ENCODE measurements around the gene ANKRD36C.
"Not testable (repeated sequence)": the region's sequence is repeated elsewhere in the genome, so short reads cannot be mapped to it uniquely, and the experiment has no call there.

Gene ANKRD36C

DNA sequence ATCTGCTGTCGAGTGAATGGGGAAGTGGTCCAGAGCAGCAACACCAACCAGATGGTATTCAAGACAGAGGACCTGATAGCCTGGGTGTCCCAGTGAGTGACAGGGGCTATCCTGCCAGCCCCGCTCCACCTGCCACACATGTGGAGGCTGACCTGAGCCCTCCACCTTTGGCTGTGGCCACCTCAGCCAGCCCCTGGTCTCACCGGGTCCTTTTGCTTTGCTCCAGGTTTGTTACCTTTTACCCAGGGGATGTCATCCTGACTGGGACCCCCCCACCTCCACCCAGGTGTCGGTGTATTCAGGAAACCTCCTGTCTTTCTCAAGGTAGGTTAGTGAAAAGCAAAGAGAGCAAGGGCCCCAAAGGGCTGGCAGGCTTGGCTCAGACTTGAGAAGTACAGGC lies 29.5 kb upstream of the ANKRD36C start:
- H3K9me3 ChIP-seq (ENCODE audit: insufficient read depth, low read depth, low read length); H3K27me3 ChIP-seq (ENCODE audit: insufficient read depth, low read length); H3K27ac ChIP-seq (ENCODE audit: low read depth, low read length); H3K4me1 ChIP-seq (ENCODE audit: insufficient read depth, low read length); H3K4me3 ChIP-seq (ENCODE audit: low read length); H3K36me3 ChIP-seq (ENCODE audit: insufficient read depth, low read length); H3K9ac ChIP-seq (ENCODE audit: low read depth, low read length): not testable (repeated sequence)
- WGBS, result 96% methylated on average over 4 of the region's 4 CpGs

DNA sequence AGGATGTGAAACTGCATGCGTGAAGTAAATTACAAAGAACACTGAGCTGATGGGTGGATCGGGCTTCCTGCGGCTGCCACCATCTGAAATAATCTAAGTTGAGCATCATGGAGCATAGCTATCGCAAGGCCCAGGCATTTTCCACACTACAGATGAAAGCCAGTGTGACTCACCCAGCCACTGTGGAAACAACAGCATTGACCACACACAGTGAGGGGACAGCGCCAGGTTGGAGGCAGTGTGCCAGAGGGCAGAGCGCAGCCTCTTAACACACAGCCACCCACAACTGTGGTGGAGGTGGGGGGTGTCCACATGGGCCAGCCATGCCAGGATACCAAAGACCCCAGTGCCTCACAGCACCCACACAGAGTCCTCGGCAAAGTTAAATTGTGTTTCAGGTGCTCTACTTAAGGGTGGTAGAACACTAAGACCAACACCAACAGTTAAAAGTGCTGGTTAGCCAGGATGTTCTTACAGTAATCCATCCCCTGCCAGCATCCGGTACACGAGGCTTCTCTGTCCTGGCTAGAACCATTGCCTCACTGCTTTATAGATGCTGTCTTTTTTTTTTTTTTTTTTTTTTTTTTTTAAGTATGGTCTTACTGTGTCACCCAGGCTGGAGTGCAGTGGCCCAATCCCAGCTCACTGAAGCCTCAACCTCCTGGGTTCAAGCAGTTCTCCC lies 28.4 kb upstream of the ANKRD36C start:
- 90% methylated on average over 3 of the region's 9 CpGs for WGBS
- not testable (repeated sequence) for H3K27ac ChIP-seq (ENCODE audit: low read depth, low read length); H3K9me3 ChIP-seq (ENCODE audit: insufficient read depth, low read depth, low read length); H3K9ac ChIP-seq (ENCODE audit: low read depth, low read length); H3K36me3 ChIP-seq (ENCODE audit: insufficient read depth, low read length); H3K27me3 ChIP-seq (ENCODE audit: insufficient read depth, low read length); H3K4me3 ChIP-seq (ENCODE audit: low read length); H3K4me1 ChIP-seq (ENCODE audit: insufficient read depth, low read length)

DNA sequence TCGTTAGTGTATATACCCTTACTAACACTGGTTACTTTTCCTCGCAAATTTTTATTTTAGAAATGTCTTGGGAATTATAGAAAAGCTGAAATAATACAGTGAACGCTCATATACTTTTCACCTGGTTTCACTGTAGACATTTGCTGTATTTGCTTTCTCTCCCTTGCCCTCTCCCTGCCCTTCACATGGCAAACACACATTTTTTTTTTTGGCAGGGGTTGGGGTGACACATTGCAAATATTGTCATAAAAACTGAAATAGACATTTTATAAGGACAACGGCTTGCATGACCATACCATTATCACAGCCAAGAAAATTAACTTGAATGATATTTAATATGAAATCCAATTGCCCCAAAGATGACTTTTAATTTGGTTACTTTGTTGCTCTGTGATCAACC lies 24.7 kb upstream of the ANKRD36C start:
- H3K27ac ChIP-seq (ENCODE audit: low read depth, low read length); H3K9ac ChIP-seq (ENCODE audit: low read depth, low read length); H3K4me1 ChIP-seq (ENCODE audit: insufficient read depth, low read length); H3K9me3 ChIP-seq (ENCODE audit: insufficient read depth, low read depth, low read length); H3K36me3 ChIP-seq (ENCODE audit: insufficient read depth, low read length); H3K27me3 ChIP-seq (ENCODE audit: insufficient read depth, low read length); H3K4me3 ChIP-seq (ENCODE audit: low read length): not testable (repeated sequence)
- WGBS, result no CpG with 5 or more reads among the region's 4 CpGs

DNA sequence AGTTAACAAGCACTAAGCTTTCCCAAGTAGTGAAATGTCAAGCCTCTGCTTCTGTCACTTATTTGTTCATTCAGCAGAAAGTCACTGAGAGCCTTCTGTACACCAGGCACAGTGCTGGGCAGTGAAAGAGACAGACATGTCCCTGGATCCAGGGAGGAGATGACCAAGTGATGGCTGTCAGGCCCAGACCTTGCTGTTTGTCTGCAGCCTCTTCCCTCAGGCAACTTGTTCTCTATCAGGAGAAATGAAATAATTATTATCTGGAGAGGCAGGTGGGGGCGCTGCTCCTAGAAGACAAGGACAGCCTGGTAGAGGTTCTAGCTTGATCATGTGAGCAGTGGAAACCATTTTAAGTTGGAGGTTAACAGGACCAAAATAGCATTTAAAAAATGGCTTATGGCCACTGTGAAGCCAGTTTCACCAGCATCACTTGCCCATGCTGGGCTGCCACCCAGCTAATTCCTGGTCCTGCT lies 21.2 kb upstream of the ANKRD36C start:
- not testable (repeated sequence) for H3K4me3 ChIP-seq (ENCODE audit: low read length); H3K9ac ChIP-seq (ENCODE audit: low read depth, low read length); H3K9me3 ChIP-seq (ENCODE audit: insufficient read depth, low read depth, low read length); H3K4me1 ChIP-seq (ENCODE audit: insufficient read depth, low read length); H3K36me3 ChIP-seq (ENCODE audit: insufficient read depth, low read length); H3K27me3 ChIP-seq (ENCODE audit: insufficient read depth, low read length); H3K27ac ChIP-seq (ENCODE audit: low read depth, low read length)
- 74% methylated on average over 1 of the region's 1 CpG for WGBS

DNA sequence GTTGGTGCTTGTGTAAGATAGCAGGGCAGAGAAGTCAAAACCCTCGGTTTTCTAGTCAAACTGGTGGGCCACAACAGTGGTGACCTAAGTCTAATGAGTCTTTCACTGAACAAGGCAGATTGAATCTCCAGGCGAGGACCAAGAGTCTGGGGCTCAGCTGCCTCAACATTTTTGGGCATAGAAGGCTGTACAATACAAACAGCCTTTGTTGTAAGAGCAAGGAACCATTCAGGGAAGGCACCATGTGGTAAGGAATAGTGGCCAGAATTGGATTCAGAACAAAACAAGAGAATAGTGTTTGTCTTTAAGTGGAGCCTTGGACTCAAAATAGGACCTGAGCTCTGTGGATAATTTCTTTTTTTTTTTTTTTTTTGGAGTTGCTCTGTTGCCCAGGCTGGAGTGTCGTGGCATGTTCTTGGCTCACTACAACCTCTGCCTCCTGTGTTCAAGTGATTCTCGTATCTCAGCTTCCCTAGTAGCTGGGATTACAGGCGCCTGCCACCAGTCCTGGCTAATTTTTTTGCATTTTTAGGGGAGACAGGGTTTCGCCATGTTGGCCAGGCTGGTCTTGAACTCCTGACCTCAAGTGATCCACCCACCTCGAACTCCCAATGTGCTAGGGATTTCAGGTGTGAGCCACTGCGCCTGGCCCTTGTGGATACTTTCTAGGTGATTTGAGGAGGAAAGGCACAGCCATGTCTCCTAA lies 20.6 kb upstream of the ANKRD36C start:
- 93% methylated on average over 8 of the region's 8 CpGs for WGBS
- not testable (repeated sequence) for H3K27ac ChIP-seq (ENCODE audit: low read depth, low read length); H3K27me3 ChIP-seq (ENCODE audit: insufficient read depth, low read length); H3K4me1 ChIP-seq (ENCODE audit: insufficient read depth, low read length); H3K9ac ChIP-seq (ENCODE audit: low read depth, low read length); H3K9me3 ChIP-seq (ENCODE audit: insufficient read depth, low read depth, low read length); H3K4me3 ChIP-seq (ENCODE audit: low read length); H3K36me3 ChIP-seq (ENCODE audit: insufficient read depth, low read length)

DNA sequence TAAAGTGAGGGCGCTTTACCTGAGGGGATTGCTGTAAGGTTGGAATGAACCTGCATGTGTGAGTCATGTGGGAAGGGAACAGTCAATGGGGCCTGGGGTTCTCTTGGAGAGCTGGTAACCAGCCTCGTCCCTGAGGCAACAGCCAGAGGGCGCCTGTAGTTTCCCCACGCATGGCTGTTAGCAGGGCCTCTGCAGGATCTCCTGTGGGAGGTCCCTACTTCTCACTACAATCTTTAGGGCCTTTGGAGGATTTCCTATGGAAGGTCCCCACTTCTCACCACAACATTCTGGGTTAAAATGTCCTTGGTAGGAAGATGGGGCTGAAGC lies 19.5 kb upstream of the ANKRD36C start:
- not testable (repeated sequence) for H3K9me3 ChIP-seq (ENCODE audit: insufficient read depth, low read depth, low read length); H3K4me1 ChIP-seq (ENCODE audit: insufficient read depth, low read length); H3K27ac ChIP-seq (ENCODE audit: low read depth, low read length); H3K27me3 ChIP-seq (ENCODE audit: insufficient read depth, low read length); H3K9ac ChIP-seq (ENCODE audit: low read depth, low read length); H3K36me3 ChIP-seq (ENCODE audit: insufficient read depth, low read length)
- peak overlapping the region; percentile 50 for H3K4me3 ChIP-seq (ENCODE audit: low read length)
- 25% methylated on average over 4 of the region's 4 CpGs for WGBS

DNA sequence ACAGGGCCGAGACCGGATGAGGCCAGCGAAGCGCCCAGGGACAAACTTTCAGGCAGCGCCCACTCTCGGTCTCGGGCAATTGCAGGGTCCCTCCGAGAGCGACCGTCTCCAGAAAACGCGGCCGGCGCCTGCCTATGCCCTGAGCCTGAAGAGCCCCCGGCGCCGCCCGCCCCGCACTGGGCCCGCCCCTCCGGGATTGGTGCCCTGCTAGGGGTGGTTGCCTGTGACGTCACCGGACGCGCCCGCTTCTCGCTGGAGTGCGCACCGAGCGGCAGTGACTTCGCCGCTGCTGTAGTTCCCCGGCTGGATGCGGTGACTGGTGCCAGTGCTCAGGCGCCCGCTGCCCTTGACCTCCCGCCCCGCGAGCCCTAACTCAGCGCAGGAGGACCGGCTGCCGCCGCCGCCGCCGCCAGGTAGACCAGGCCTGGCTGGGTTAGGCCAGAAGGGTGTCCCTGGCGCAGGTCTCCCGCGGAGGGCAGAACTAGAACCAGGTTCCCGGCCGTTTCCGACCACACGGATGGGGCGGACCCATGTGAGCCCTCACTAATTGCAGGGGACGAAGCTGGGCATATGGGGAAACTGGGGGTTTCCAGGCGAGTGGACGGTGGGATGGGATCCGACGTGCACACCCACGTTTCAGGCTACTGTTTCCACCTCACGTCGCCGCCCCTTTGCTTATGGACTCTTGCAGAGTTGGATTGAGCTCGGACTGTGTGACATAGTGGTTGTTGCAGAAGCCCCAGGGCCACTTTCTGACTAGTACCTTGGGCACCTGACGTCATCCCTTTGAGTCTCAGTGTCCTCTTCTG lies 18.9 kb upstream of the ANKRD36C start:
- H3K4me1 ChIP-seq (ENCODE audit: insufficient read depth, low read length); H3K27me3 ChIP-seq (ENCODE audit: insufficient read depth, low read length); H3K36me3 ChIP-seq (ENCODE audit: insufficient read depth, low read length); H3K9ac ChIP-seq (ENCODE audit: low read depth, low read length); H3K27ac ChIP-seq (ENCODE audit: low read depth, low read length); H3K9me3 ChIP-seq (ENCODE audit: insufficient read depth, low read depth, low read length): not testable (repeated sequence)
- WGBS, result under 1% methylated on average over 26 of the region's 65 CpGs
- H3K4me3 ChIP-seq (ENCODE audit: low read length), result peak overlapping the region; percentile 59

DNA sequence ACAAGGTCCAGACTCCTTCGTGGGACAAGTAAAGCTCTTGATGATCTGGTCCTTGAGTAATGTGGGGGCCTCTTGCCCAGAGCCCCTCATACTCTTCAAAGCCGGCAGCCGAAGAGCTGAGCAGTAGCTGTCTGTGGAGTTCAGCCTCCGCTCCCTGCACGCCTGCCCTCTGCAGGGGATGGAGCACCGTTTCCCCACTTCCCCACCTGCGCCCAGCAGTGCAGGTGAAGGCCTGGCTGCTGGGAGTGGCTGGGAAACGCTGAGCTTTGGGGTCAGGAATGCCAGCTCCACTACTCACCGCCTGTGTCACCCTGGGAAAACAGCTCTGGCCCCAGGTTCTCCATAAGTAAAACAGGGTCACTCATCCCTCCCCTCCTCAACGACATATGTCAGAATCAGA lies 18.2 kb upstream of the ANKRD36C start:
- not testable (repeated sequence) for H3K4me1 ChIP-seq (ENCODE audit: insufficient read depth, low read length); H3K36me3 ChIP-seq (ENCODE audit: insufficient read depth, low read length); H3K27me3 ChIP-seq (ENCODE audit: insufficient read depth, low read length); H3K9ac ChIP-seq (ENCODE audit: low read depth, low read length); H3K9me3 ChIP-seq (ENCODE audit: insufficient read depth, low read depth, low read length); H3K27ac ChIP-seq (ENCODE audit: low read depth, low read length)
- WGBS, result 18% methylated on average over 10 of the region's 10 CpGs
- peak overlapping the region; percentile 59 for H3K4me3 ChIP-seq (ENCODE audit: low read length)

DNA sequence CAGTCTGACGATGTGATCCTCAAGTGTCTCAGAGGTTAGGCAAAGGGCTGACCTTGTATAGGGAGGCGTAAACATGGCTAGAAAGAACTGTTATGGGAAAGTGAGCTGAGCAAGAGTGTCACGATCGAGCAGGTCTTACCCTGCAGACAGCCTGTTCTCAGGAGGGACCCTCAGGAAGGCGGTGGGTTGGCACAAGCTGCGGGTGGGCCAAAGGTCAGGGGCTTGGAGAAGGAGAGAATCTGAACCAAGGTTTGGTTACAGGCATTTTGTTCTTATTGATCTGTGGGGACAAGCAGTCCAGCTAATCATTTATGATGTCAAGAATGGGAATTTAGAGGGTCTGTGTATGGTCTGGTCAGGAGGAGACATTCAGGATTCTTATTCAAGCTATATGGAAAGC lies 16.4 kb upstream of the ANKRD36C start:
- not testable (repeated sequence) for H3K9me3 ChIP-seq (ENCODE audit: insufficient read depth, low read depth, low read length); H3K4me1 ChIP-seq (ENCODE audit: insufficient read depth, low read length); H3K9ac ChIP-seq (ENCODE audit: low read depth, low read length); H3K27me3 ChIP-seq (ENCODE audit: insufficient read depth, low read length); H3K27ac ChIP-seq (ENCODE audit: low read depth, low read length); H3K4me3 ChIP-seq (ENCODE audit: low read length); H3K36me3 ChIP-seq (ENCODE audit: insufficient read depth, low read length)
- 88% methylated on average over 6 of the region's 6 CpGs for WGBS

DNA sequence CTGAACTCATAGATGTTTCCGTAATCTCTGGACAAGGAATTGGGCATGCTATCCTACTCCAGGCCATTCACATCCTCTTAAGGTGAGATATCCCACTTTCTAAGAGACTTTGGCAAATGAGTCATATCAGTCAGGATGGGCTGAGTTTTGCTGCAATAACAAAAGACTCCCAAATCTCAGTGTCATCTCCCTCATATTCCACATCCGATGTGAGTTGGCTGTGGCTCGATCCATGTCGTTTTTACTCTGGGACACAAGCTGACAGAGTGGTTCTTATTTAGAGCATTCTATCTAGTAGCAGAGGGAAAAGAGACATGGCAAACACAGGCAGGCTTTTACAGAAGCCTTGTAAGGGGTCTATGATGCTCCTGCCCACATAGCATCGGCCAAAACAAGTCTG lies 14.6 kb upstream of the ANKRD36C start:
- not testable (repeated sequence) for H3K9ac ChIP-seq (ENCODE audit: low read depth, low read length); H3K27me3 ChIP-seq (ENCODE audit: insufficient read depth, low read length); H3K4me3 ChIP-seq (ENCODE audit: low read length); H3K9me3 ChIP-seq (ENCODE audit: insufficient read depth, low read depth, low read length); H3K4me1 ChIP-seq (ENCODE audit: insufficient read depth, low read length); H3K36me3 ChIP-seq (ENCODE audit: insufficient read depth, low read length); H3K27ac ChIP-seq (ENCODE audit: low read depth, low read length)
- 91% methylated on average over 5 of the region's 5 CpGs for WGBS

DNA sequence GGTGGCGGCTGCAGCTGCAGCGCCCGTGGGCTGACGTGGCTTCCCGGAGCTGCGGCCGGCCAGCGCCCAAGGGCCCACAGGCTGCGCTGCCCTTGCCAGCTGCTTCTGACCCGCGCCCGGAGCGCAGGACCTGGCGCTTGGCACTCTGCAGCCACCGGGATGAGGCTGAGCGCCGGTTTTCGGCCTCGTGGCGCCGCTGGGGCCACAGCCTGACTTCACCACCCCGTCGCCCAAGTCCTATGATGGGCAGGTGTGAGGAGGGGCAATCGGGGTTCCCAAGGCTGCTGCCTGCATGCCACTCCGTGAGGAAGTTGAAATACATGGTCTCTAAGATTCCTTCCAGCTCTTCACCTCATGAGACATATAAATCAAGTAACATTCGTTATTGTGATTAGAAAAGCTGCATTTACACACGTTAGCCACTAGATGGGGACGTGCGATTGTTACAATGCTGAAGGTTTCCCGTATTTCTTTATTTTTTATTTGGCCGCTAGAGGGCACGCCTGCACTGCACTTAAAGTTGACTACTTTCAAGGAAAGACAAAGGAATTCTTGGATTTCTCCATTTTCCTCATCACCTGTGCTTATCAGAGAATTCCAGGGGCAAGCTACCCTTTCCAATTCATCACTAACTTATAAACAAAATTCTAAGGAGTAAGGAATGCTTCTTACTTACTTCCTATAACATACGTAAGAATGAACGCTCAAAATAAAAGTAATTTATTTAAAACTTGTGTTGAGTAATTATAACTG lies 1.1 kb upstream of the ANKRD36C start:
- Histone ChIP-seq H3K4me3 (ENCODE audit: low read length) (peak overlapping the region; percentile 79), H3K9ac (ENCODE audit: low read depth, low read length) (peak overlapping the region; percentile 75)
- not testable (repeated sequence) for H3K27me3 ChIP-seq (ENCODE audit: insufficient read depth, low read length); H3K36me3 ChIP-seq (ENCODE audit: insufficient read depth, low read length); H3K4me1 ChIP-seq (ENCODE audit: insufficient read depth, low read length); H3K27ac ChIP-seq (ENCODE audit: low read depth, low read length); H3K9me3 ChIP-seq (ENCODE audit: insufficient read depth, low read depth, low read length)
- 1% methylated on average over 29 of the region's 34 CpGs for WGBS

All from HUES64 (cell line).